HG03558 (cell line): ENCODE data around the gene ZNF175.

Source experiments
- ATAC-seq: cut with Tn5 transposase; IDR thresholded peaks from one replicate; pipeline ENCODE4 v1.9.1; 2021; ENCODE audit warnings: moderate number of reproducible peaks; ENCODE audit not compliant: unreplicated experiment; ENCODE audit errors: extremely low read depth

Gene ZNF175

GRCh38 chr19:51549533-51550324, 21.4 kb upstream of the ZNF175 start:
- no peak for ATAC-seq

DNA sequence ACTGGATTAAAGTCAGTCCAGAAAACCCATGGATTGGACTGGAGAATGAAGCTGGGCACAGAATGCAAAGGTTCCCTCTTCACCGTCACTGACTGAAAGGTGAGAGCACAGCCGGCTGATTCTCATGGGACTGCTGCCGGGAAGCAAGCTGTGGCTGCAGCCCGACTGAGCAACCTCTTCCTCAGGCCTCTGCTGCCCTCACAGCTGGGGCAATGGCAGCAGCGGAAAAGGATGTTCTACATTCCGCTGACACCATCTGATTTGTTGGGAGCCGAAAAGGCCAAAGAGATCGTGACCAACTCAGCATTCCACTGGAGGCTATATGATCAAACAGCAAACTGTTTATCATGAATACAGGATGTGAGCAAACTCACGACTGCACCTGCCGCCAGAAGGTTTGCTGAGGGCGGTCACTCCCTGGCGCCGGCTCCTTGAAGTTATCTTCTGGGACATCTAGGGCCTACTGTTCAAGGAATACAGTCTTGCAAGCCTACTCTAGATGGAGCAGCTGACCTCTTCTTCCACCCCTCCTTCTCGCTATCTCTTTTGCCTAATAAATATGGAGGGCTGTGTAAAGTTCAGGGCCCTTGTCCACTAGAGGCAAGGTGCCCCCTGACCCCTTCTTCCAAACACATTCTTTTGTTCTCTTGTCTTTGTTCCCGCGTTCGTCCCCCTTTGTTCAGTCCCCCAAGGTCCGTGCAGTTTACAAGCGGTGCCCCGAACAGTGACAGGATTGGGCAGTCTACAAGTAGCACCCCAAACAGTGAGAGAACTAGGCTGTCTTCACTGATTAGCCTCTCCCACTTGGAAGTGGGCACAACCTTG, 20.0 kb upstream of the ZNF175 start:
- ATAC-seq = no peak

DNA sequence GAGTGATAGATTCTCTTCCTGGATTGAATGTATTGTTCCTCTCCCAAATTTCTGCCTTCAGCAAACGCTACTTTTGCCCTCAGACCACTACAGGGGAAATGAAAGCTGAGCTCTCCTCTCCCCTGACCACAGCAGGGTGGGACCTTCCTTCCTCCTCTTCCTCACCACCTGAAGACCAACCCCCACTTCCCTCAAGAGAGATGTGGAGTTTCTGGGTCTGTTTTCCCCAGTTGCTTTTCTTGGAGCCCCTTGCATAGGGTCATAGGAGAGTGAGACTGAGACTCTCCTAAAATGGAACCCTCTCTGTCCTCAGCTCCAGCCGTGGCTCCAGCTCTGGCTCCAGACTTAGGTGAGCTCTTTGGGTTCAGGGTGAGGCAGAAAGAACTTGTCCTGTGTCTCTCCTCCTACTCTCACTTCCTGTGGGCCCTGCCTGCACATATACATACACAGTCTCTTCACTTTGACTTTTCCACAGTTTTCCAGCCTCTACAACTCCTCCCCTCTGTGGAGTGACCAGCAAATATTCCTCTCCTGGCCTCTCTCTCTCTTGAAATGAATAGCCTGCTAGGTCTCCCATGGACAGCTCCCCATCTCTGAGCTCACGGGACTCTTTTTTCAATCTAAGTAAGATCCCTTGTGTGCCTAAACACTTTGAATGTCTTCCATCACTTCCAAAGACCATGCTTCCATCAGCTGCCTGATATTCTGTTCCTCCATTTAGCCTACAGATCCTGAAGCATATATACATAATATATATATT, 19.2 kb upstream of the ZNF175 start:
- no peak for ATAC-seq

GRCh38 chr19:51552608-51552995, 18.5 kb upstream of the ZNF175 start:
- no peak for ATAC-seq

DNA sequence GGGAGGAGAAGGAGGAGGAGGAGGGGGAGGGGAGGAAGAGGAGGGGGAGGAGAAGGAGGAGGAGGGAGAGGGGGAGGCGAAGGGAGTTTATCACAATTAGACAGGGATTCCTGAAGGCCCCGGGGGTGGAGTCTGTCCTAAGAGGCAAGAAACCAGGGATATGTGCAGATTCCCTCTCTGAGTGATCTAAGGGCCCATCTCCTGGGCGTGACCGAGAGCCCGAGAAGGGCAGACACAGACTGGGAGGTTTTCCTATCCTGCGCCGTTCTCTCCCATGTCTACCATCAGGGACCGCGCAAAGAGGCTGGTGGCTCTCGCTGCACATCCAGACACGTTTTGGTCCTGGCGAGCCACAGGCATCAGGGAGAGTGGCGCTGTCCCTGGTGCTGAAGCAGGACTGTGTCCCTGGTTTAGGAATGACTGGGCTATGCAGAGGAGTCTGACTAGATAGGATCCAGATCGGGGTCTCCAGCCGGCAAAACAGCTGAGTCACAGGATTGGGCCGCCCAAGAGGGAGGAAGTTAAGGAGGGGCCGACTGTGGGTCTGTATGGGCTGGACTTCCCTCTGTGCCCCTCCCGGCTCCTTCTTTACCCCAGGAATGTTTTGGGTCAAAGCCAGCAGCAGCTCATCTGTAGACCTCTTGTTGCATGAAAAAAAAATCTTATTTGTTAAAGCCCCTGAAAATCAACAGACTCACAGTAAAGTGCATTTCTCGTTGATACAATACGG, 17.9 kb upstream of the ZNF175 start:
- ATAC-seq = no peak

GRCh38 chr19:51559240-51559639, 11.8 kb upstream of the ZNF175 start:
- ATAC-seq = no peak

DNA sequence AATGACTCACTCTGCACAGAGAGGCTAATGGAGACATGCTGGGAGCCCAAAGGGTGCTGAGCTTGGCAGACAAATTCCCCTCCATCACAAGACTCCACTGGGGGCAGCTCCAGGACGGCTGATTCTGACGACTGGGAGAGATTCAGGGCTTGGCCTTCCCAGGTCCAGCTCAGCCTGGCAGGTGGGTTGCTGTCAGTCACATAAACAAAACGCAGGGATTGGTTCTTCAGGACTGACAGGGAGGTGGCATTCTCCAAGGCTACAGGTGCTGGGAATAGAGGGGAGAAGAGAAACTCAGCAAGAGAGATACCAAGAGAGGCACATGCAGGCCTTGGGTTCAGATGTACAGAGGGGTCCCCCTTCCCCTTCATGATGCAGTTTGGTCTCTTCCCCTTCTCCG, 10.7 kb upstream of the ZNF175 start:
- no peak for ATAC-seq

DNA sequence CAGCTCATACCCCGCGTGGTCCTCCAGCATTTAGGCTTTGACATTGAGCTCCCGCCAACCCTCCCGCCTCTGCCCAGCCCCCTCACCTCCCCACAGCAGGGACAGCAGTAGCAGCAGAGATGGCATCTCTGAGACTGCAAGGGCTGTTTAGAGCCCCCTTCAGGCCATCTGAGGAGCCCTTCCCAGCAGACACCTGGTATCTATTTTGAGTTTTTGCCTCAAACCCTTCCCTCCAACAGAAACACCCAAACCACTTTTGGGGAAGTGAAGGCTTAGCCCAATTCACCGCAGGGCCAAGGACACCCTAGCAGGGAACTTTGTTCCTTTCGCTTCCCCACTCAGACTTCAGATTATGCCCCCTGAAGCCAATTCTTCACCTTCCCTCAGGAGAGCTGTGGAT, 6.3 kb upstream of the ZNF175 start:
- no peak for ATAC-seq

DNA sequence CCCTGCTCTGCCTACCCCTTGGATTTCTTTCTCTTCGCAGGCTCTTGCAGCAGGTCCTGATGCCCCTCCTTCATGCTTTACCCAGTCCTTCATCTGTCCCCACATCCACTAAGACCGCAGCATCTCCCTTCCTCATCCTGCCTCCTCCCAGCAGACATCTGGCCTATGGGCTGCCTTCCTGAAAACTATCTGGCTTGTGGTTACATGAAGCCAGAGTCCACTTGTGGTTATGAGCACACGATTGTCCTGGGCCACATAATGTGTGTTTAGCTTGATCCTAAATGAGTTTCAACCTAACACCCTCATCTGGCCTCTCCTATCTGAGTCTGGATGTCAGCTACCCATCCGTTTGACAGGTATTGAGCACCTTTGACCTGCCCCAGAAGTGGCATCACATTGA, 5.5 kb upstream of the ZNF175 start:
- no peak for ATAC-seq

- ATAC-seq = no peak
Measured at GRCh38 chr19:51566489-51567100, 4.5 kb upstream of the ZNF175 start.

DNA sequence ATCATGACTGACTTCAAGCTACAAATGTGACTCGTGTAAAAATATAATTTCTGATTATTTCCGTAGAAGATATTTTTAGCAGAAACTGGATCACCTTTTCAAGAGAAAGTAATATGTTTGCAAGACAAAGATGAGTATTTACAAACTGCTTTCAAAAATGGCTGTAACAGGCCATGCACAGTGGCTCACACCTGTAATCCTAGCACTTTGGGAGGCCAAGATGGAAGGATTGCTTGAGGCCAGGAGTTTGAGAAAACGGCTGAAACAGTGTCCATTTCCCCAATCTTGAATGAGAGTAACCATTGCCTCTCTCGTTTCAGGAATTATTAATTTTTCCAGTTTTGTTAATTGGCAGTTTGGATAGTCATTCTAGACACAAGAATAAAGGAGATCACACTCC, 3.5 kb upstream of the ZNF175 start:
- ATAC-seq = no peak

DNA sequence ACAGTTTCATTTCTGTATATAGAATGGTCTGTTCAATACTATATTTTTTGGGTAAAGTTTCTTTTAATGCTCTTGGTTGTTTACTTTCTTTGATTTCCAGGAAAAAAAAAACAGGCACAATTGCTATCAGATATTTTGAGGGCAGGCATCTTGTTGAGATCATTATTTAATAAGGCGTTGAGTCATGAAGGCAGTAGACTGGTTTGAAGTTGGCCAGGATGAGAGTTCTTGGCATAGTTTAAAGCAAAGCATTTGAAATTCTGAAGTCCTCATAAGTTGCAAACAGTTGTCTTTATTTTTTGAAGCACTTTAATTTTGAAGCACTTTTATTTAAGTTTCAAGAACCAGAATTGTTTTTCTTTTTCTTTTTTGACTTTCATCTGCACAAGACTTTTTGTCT, 2.6 kb upstream of the ZNF175 start:
- no peak for ATAC-seq

GRCh38 chr19:51571599-51571998, 516 bp downstream of the ZNF175 start:
- ATAC-seq = no peak

DNA sequence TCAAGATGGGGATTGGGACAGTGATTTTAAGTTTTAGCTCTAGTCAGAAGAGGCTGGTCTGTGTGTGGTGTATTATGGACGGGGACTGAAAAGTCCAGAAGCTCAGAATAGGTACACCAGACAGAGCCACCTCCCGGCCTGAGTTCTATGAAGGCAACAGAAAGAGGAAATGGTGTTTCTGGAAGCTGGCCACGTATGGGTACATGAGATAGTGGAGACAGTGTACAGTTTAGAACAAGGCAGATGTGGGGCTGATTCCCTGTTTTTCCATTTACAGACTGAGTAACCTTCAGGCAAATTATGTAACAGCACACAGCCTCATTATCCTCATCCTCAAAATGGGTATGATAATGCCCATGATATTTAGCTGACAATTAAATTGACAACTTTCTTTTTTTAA, 1.3 kb downstream of the ZNF175 start:
- no peak for ATAC-seq

DNA sequence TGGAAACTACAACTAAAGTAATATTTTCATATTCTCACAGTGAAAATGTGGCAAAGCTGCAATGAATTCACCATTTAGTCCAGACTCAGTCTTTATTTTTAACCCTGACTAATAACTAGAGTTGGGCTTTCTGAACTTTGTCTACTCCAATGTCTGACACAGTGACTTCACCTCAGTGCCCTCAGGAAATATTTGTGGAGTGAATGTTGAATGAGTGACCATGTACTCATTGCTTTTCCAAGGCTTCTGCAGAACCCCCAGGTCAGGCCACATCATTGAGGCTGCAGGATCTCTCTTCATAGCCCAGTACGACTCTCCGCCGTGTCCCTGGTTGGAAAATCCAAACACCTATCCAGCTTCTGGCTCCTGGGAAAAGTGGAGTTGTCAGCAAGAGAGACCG, 1.8 kb downstream of the ZNF175 start:
- no peak for ATAC-seq

- no peak for ATAC-seq
Measured at GRCh38 chr19:51573331-51573730, 2.2 kb downstream of the ZNF175 start.

- no peak for ATAC-seq
Measured at GRCh38 chr19:51576850-51577249, 5.8 kb downstream of the ZNF175 start.

- ATAC-seq = no peak
Measured at GRCh38 chr19:51586103-51586728, 15.1 kb downstream of the ZNF175 start.

DNA sequence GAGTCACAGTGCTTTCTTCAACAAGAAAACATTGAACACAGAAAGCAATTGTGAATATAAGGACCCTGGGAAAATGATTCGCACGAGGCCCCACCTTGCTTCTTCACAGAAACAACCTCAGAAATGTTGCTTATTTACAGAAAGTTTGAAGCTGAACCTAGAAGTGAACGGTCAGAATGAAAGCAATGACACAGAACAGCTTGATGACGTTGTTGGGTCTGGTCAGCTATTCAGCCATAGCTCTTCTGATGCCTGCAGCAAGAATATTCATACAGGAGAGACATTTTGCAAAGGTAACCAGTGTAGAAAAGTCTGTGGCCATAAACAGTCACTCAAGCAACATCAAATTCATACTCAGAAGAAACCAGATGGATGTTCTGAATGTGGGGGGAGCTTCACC, 15.7 kb downstream of the ZNF175 start:
- no peak for ATAC-seq
